CD4-positive, alpha-beta T cell treated with Interleukin-17A for 1 hour (primary cell): ENCODE data around the gene HOXA6.

Source experiments
- DNase-seq: peaks from one replicate; pipeline ENCODE4 v3.0.0-alpha.2; 2020

Gene HOXA6

GRCh38 chr7:27184337-27185012, 36.9 kb upstream of the HOXA6 start:
- no peak for DNase-seq

GRCh38 chr7:27183682-27184336, 36.2 kb upstream of the HOXA6 start:
- DNase-seq = no peak

- no peak for DNase-seq
Observed at GRCh38 chr7:27182861-27183681, 35.5 kb upstream of the HOXA6 start.

- DNase-seq = no peak
Observed at GRCh38 chr7:27182285-27182841, 34.8 kb upstream of the HOXA6 start.

DNA sequence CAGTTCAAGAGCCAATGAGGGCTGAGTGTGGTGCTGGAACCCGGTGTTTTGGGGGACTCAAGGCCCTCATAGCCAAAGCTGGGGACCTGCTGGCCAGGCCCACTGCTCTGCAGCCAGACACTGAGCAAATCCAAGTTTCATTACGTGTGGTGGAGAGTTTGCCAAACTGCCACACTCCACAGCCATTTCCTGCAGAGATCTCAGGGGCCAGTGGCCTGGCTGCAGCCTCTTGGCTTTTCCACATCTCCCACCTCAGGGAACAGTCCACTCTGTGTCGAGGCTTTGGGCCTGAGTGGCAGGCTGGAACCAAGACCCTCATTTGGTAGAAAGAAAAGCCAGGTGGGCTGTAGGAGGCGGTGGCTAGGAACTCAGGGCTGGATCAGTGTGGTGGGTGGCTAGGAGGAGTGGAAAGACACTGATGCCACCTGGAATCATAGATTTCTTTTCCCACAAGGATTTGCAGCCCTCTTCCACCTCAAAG, 34.3 kb upstream of the HOXA6 start:
- DNase-seq = no peak

- no peak for DNase-seq
Observed at GRCh38 chr7:27180431-27181420, 33.2 kb upstream of the HOXA6 start.

- peak; percentile 59 for DNase-seq
Observed at GRCh38 chr7:27179503-27180430, 32.2 kb upstream of the HOXA6 start.

DNA sequence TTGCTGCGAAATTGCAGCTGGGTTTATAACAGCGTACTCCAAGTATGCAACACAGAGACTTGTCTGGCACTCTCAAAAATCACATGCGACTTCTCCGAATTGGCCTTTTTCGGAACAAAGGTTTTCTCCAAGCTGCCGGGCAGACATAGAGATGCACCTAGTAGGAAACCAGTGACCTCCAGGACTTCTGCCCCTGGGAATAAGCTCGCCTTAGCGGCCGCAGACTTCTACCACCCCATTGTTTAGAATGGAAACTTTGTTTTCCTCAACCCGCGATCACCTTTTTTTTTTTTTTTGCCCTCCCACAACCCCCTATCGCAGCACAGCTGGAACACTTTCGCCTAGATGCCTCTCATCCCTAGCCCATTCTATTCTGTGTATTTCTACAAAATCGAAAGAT, 31.5 kb upstream of the HOXA6 start:
- DNase-seq = no peak

DNA sequence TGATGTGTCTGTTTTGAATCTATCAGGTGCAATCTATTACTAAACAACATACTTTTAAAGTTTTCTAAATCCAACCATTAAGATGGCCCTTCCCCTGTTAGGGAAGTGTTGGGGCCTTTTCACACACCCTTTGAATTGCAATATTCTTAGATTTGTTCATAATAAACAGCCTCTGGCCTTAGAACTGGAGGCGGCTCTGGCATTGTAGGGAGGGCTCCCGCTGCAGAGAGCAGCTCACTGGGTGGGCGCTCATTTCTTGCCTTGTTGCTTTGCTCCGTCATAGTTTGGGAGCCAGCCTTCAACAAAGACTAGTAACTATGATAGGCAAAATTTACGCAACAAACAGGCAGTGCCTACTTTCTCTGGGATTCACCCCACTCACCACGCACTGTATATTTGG, 30.8 kb upstream of the HOXA6 start:
- DNase-seq = no peak

- no peak for DNase-seq
Observed at GRCh38 chr7:27177795-27178320, 30.3 kb upstream of the HOXA6 start.

GRCh38 chr7:27176962-27177794, 29.6 kb upstream of the HOXA6 start:
- no peak for DNase-seq

DNA sequence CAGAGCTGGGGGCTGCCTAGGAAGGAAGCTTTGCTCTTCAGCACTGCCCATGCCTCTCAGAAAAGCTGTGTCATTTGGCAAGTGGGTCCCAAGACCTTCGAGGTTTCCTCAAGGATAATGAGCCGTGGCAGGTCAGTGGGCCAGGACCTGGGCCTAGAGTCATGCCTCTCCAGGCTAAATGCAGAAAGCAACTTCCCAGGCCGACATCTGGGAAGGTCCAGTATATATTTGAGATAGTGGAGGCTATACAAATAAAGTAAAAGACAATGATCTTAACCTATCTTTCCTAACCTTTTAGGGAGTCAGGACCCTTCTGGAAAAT, 28.9 kb upstream of the HOXA6 start:
- DNase-seq = no peak

DNA sequence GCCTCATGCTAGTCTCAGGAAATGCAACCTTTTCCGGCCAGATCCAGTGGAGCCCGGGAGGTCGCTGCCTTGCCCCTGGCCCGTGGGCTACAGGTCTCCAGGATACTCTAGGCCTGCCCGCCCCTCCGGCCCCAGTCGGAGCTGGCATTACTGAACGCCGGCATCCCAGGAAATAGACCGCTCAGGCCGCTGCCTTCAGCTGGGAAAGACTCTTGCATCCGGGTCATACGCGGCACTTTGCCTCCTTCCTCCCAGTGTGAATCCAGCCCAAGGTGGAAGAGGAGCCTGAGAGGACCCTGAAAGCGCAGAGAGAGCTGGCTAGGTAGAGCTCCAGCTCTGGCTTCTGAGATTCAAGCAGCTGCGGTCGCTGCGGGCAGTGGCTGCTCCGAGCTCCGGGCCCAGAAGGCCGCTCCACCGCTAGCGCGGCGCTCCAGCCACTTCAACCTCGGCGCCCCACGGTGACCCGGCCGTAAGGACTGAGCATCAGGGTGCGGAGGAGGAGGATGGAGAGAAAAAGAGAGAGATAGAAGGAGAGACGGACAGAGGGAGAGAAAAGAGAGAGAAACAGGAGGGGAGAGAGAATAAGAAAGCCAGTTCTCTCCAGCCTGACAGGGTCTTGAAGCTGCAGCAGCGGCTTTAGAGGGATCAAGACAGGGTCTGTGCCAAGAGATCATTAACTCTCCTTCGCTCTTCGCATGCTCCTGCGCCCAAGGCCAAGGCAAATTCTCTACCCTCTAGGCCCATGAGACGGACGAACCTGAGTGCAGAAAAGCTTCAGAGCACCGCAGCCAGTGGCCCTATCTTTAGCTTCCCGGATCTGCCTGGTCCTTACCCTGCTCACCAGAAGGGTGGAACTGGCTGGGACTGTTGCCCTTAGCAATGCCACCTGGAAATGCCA, 28.3 kb upstream of the HOXA6 start:
- DNase-seq = no peak

DNA sequence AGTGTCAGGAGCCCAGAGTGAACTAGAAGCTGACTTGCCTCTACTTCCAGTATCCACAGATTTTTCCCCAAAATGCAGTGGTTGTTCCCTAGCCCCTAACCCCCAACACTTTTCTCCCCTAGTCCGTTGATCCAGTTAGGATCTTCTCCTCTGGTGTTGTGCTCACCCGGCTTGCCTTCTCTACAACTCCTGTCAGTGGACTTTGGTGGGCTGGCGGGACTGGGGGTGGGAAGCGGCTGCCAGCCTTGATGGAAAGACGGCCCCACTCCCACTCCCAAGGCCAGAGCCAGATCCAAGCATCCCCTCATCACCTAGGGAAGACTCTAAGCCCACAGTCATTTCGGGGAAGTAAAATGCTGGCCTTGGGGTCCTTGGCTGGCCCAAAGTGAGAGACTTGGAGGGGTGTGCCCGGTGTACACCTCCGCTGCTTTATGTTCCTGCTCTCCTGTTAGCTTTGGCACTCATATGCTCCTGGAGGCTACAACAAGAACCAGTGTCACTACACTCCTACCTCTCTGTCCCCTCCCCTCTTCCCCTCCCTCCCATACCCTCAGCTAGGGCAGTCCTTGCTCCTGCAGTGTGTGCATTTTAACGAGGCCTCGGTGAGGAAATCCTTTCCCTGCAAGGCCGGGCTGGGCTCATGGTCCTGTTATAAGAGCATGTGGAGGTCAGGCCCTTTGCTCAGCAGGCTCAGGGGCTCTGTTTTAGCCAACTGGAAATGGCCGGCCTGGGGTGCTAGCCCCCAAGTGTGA, 27.5 kb upstream of the HOXA6 start:
- DNase-seq = no peak

DNA sequence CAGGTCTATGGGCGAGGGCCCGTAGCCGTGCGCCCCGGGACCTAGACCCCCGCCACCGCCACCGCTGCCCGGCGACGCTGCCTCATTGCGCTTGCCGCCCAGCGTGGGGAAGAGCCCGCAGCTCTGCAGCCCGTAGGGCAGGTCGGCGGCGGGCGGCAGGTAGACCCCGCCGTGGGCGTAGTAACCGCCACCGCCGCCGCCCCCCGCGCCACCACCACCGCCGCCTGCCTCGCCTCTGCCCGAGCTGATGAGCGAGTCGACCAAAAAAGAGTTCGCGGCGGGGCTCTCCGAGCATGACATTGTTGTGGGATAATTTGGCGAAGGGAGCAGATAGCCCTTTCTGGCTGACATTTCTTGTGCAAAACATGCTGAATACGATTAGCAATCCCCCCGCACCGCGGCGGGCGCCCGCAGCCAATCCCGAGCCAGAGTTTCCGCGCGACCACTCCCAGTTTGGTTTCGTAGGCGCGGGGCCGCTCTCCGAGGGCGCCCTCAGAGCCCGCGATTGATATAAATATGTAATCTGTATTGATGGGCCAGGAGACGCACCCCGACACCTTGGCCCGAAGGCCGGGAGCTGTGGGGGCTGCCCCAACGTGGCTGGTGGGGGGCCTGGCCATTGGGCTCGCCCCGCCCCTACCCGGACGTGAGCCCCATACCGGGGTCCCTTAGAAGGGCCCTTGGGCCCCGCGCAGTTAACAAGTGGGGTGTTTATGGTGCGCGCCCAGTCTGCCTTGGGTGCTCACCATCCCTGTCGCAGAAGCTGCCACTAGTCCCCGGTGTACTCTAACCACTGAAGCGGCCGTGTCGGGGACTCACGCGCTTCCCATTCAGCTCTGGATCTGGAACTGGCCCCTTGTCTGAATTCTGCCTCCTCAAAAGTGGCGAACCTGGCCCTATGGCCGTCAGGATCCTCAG, 26.6 kb upstream of the HOXA6 start, which contains the start of gene HOXA10:
Gene HOXA10 (minus strand): TSS at position 365 of the 918 bp plus-strand sequence. CDS start 14 bp downstream, at position 351.
- no peak for DNase-seq

- peak; percentile 43 for DNase-seq
Observed at GRCh38 chr7:27173511-27173955, 26.0 kb upstream of the HOXA6 start.
